ENCODE results near the gene FAM135A.
"Not testable (repeated sequence)": the region's sequence is repeated elsewhere in the genome, so short reads cannot be mapped to it uniquely, and the experiment has no call there.

FAM135A gene

GRCh38 chr6:70551566-70551965, 138.3 kb downstream of the FAM135A start:
- FAIRE-seq: no peak

GRCh38 chr6:70552286-70552940, 139.1 kb downstream of the FAM135A start:
- not testable (repeated sequence) for FAIRE-seq

GRCh38 chr6:70552974-70553373, 139.7 kb downstream of the FAM135A start:
- no peak for FAIRE-seq

- FAIRE-seq: no peak
Observed at GRCh38 chr6:70557998-70558397, 144.7 kb downstream of the FAM135A start.

- FAIRE-seq: not testable (repeated sequence)
Observed at GRCh38 chr6:70562401-70562800, 149.1 kb downstream of the FAM135A start.

DNA sequence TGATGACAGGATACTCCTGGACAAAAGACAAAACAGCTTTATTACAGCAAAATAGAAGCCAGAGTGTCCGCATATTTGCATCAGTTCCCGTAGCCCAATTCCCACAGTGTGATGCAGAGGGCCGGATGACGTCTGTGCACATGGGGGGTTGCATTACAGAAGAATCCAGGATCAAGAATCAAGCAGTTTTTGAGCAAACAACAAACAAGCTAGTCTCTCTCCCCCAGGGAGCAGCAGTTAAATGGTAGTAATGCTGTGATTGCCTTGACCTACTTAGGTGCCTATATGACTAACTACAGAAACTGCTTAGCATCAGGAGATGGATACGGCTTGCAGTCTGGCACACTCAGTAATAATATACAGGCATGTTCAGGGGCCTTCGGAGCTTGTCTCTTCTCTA, 150.2 kb downstream of the FAM135A start:
- no peak for FAIRE-seq

GRCh38 chr6:70566751-70567382, 153.6 kb downstream of the FAM135A start, which contains the start of gene SDHAF4:
Gene SDHAF4 (plus strand): TSS chr6:70566930. CDS start chr6:70566941, 11 bp downstream.
- no peak for FAIRE-seq

DNA sequence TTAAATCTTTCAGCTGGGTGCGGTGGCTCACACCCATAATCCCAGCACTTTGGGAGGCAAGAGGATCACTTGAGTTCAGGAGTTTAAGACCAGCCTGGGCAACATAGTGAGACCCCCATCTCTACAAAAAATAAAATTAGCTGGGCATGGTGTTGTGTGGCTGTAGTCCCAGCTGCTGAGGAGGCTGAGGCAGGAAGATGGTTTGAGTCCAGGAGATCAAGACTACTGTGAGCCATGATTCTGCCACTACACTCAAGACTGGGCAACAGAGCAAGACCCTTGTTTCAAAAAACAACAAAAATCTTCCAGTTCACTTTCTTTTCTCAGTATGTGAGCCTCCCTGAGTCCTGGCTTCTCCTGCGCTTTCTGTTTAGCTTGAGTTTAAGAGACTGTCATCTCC, 161.3 kb downstream of the FAM135A start:
- no peak for FAIRE-seq

DNA sequence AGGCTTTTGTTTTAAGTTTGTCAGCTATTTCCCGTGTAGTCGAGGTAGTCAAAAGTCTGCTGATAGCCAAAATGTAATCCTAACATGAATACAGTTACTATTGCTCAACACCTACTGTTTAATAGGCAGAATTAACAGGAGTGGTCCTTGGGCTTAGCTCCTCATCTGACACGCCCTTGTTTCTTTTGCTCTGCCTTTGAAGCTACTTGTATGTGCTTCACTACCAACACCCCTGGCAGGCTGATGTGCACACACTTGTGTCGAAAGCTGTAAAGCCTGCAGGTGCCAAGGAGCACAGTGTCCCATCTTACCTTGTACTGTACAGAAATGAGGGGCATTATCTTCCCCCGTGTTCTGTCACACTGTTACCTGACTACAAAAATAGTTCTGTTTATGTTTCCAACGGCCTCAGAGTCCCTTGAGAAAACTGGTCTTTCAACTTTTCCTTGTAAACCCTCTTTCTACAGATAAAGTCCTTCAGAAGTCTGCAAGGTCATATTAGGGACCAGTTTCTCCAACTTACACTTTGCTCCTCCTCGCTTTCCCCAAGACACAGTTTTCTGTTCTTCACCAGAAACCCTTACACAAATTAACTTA, 162.7 kb downstream of the FAM135A start:
- FAIRE-seq: no peak

- FAIRE-seq: no peak
Observed at GRCh38 chr6:70586114-70586513, 172.8 kb downstream of the FAM135A start.

DNA sequence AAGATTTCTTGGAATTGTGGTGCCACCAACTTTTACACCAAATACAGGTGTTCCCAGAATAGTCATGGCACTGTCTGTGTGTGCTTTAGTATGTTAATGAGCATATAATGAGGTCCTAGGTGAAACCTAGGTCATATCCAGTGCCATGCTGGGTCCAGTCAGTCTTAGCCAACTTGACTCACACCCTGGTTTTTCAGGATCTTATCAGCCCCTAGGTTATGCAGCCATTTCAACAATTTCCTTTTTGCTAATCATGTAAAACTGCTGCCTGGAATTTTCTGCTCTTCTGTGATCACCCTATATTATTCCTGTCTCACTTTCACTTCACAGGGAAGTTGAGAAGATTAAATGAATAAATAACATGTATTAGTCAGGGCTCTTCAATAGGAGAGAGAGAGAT, 177.1 kb downstream of the FAM135A start:
- no peak for FAIRE-seq

DNA sequence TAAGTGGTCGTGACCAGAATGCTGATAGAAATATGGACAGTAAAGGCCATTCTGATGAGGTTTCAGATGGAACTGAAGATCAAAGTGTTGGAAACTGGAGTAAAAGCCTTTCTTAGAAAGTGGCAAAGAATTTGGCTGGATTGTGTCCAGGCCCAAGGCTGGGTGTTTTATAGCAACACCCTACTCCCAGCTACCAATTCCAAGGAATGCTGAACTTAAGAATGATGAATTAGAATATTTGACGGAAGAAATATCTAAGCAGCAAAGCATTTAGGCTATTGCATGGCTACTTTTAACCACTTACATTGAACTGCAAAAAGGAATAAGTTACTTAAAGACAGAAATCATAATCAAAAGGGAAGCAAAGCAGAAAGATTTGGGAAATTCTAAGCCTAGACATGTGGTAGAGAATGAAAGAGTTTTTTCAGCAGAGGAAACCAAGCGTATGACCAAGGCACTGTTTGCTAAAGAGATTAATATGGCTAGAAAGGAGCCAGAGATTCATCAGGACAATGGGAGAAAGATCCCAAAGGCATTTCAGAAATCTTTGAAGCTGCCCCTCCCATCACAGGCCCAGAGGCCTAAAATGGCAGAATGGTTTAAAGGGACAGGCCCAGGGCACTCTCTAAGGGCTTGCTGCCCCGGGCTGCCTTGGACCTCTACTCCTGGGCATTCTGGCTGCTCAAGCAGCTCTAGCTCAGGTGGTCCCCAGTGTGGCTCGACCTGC, 179.2 kb downstream of the FAM135A start:
- FAIRE-seq: no peak

DNA sequence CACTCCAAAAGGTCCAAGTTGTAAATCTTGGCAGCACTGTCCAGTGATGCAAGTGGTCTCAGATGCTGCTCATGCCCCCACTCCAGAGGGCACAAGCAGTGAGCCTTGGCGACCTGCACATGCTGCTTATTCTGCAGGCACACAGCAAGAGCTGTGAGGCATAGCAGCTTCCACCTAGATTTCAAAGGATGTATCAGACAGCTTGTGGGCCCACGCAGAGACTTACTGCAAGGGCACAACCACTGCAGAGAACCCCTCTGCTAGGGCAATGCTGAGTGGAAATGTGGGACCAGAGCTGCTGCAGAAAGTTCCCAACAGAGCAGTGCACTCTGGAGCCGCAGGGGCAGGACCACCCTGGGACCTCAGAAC, 179.8 kb downstream of the FAM135A start:
- FAIRE-seq: no peak

- no peak for FAIRE-seq
Observed at GRCh38 chr6:70599187-70599586, 185.9 kb downstream of the FAM135A start.

- FAIRE-seq: no peak
Observed at GRCh38 chr6:70601014-70601413, 187.7 kb downstream of the FAM135A start.

- FAIRE-seq: no peak
Observed at GRCh38 chr6:70604254-70604653, 190.9 kb downstream of the FAM135A start.

DNA sequence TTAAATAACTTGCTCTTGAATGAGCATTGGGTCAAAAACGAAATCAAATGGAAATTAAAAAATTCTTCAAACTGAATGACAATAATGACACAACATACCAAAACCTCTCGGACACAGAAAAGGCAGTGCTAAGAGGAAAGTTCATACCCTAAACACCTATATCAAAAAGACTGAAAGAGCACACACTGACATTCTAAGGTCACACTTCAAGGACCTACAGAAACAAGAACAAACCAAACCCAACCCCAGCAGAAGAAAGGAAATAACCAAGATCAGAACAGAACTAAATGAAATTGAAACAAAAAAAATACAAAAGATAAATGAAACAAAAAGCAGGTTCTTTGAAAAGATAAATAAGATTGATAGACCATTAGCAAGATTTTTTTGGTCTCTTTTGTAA, 194.1 kb downstream of the FAM135A start:
- not testable (repeated sequence) for FAIRE-seq

- FAIRE-seq: not testable (repeated sequence)
Observed at GRCh38 chr6:70609181-70609580, 195.9 kb downstream of the FAM135A start.

All from endometrium (tissue), 2 donors.